HG02938 (cell line): ENCODE results near the gene TSPAN18.

Experiments used
- ATAC-seq: cut with Tn5 transposase; IDR thresholded peaks from one replicate; pipeline ENCODE4 v1.9.1; 2021; ENCODE audit warnings: mild to moderate bottlenecking, moderate library complexity; ENCODE audit not compliant: unreplicated experiment

Gene TSPAN18

GRCh38 chr11:44910591-44910990 is 183.8 kb downstream of the TSPAN18 start:
- no peak for ATAC-seq

GRCh38 chr11:44911029-44911814 is 184.5 kb downstream of the TSPAN18 start:
- ATAC-seq, result peak; percentile 71

GRCh38 chr11:44912270-44912987 is 185.7 kb downstream of the TSPAN18 start:
- ATAC-seq, result no peak

GRCh38 chr11:44913502-44913901 is 186.7 kb downstream of the TSPAN18 start:
- ATAC-seq, result no peak

GRCh38 chr11:44914105-44914504 is 187.3 kb downstream of the TSPAN18 start:
- ATAC-seq, result no peak

GRCh38 chr11:44915004-44915403 is 188.2 kb downstream of the TSPAN18 start:
- no peak for ATAC-seq

GRCh38 chr11:44915621-44916020 is 188.9 kb downstream of the TSPAN18 start:
- no peak for ATAC-seq

GRCh38 chr11:44916331-44916730 is 189.6 kb downstream of the TSPAN18 start:
- no peak for ATAC-seq

- no peak for ATAC-seq
Observed at GRCh38 chr11:44916801-44917385, 190.1 kb downstream of the TSPAN18 start.

GRCh38 chr11:44917741-44918140 is 191.0 kb downstream of the TSPAN18 start:
- no peak for ATAC-seq

GRCh38 chr11:44920451-44920850 is 193.7 kb downstream of the TSPAN18 start:
- no peak for ATAC-seq

- ATAC-seq, result no peak
Observed at GRCh38 chr11:44923115-44923514, 196.4 kb downstream of the TSPAN18 start.

GRCh38 chr11:44923806-44924205 is 197.0 kb downstream of the TSPAN18 start:
- ATAC-seq, result no peak

- no peak for ATAC-seq
Observed at GRCh38 chr11:44926036-44926435, 199.3 kb downstream of the TSPAN18 start.

- peak; percentile 51 for ATAC-seq
Observed at GRCh38 chr11:44927174-44927661, 200.5 kb downstream of the TSPAN18 start.

- ATAC-seq, result no peak
Observed at GRCh38 chr11:44928144-44928543, 201.4 kb downstream of the TSPAN18 start.

GRCh38 chr11:44928816-44929215 is 202.1 kb downstream of the TSPAN18 start:
- ATAC-seq, result no peak

- no peak for ATAC-seq
Observed at GRCh38 chr11:44930588-44931302, 204.0 kb downstream of the TSPAN18 start.

GRCh38 chr11:44931466-44931865 is 204.7 kb downstream of the TSPAN18 start:
- no peak for ATAC-seq

- no peak for ATAC-seq
Observed at GRCh38 chr11:44934110-44934509, 207.3 kb downstream of the TSPAN18 start.

GRCh38 chr11:44934735-44935250 is 208.0 kb downstream of the TSPAN18 start:
- ATAC-seq, result no peak
